H9 (cell line): ENCODE measurements around the gene SETD3. TPM values are rescaled to one million over a fixed set of nuclear protein-coding genes. Genes with fewer than 3 reads are reported as not detected.

Experiments used
- DNase-seq: peaks from one replicate; pipeline ENCODE4 v3.0.0-alpha.2; 2017
- H2AFZ ChIP-seq: one replicate; pipeline ENCODE4 v1.6.1; 2013; ENCODE audit warnings: mild to moderate bottlenecking, low read length, control low read depth, moderate library complexity
- H2AK5ac ChIP-seq: 2 replicates; pipeline ENCODE4 v1.6.1; 2013; ENCODE audit warnings: low read length, control low read depth, mixed read lengths; ENCODE audit not compliant: insufficient read length
- H2BK120ac ChIP-seq: one replicate; pipeline ENCODE4 v1.6.1; 2013; ENCODE audit warnings: low read depth, mild to moderate bottlenecking, low read length, control low read depth, inconsistent platforms; ENCODE audit not compliant: poor library complexity, severe bottlenecking
- H2BK12ac ChIP-seq: 2 replicates; pipeline ENCODE4 v1.6.1; 2013; ENCODE audit warnings: low read length, control low read depth, mixed read lengths, low read depth; ENCODE audit not compliant: insufficient read length
- H2BK15ac ChIP-seq: 2 replicates; pipeline ENCODE4 v1.6.1; 2013; ENCODE audit warnings: low read depth, low read length, control low read depth
- H2BK20ac ChIP-seq: one replicate; pipeline ENCODE4 v1.6.1; 2013; ENCODE audit warnings: low read depth, mild to moderate bottlenecking, low read length, control low read depth, inconsistent platforms; ENCODE audit not compliant: poor library complexity, severe bottlenecking
- H2BK5ac ChIP-seq: 2 replicates; pipeline ENCODE4 v1.6.1; 2013; ENCODE audit warnings: low read length, control low read depth, mixed read lengths; ENCODE audit not compliant: insufficient read length
- H3K14ac ChIP-seq: 2 replicates; pipeline ENCODE4 v1.6.1; 2013; ENCODE audit warnings: low read length, control low read depth; ENCODE audit not compliant: insufficient read depth
- H3K18ac ChIP-seq: 2 replicates; pipeline ENCODE4 v1.6.1; 2013; ENCODE audit warnings: low read depth, mild to moderate bottlenecking, mixed read lengths, low read length, control low read depth; ENCODE audit not compliant: insufficient read length
- H3K23ac ChIP-seq: 2 replicates; pipeline ENCODE4 v1.6.1; 2013; ENCODE audit warnings: low read length, control low read depth, mixed read lengths, low read depth; ENCODE audit not compliant: insufficient read length
- H3K23me2 ChIP-seq: 2 replicates; pipeline ENCODE4 v1.6.1; 2013; ENCODE audit warnings: low read depth, mild to moderate bottlenecking, mixed read lengths, low read length, control low read depth; ENCODE audit not compliant: insufficient read length, poor library complexity, severe bottlenecking
- H3K27ac ChIP-seq: 2 replicates; pipeline ENCODE4 v1.5.1; 2013; ENCODE audit warnings: low read length, control low read depth, mixed read lengths, low read depth; ENCODE audit not compliant: insufficient read length
- H3K27me3 ChIP-seq: 2 replicates; pipeline ENCODE4 v1.6.1; 2013; ENCODE audit warnings: low read length, control low read depth, inconsistent platforms; ENCODE audit not compliant: insufficient read depth
- H3K4ac ChIP-seq: 2 replicates; pipeline ENCODE4 v1.6.1; 2013; ENCODE audit warnings: low read depth, mild to moderate bottlenecking, control low read depth, inconsistent platforms, low read length, moderate library complexity
- H3K4me1 ChIP-seq: 2 replicates; pipeline ENCODE4 v1.6.1; 2013; ENCODE audit warnings: low read length, control low read depth, inconsistent platforms; ENCODE audit not compliant: insufficient read depth
- H3K4me2 ChIP-seq: 2 replicates; pipeline ENCODE4 v1.6.1; 2013; ENCODE audit warnings: low read length, control low read depth, mixed read lengths; ENCODE audit not compliant: insufficient read length, insufficient read depth
- H3K56ac ChIP-seq: 2 replicates; pipeline ENCODE4 v1.6.1; 2013; ENCODE audit warnings: low read depth, mild to moderate bottlenecking, mixed read lengths, low read length, control low read depth; ENCODE audit not compliant: insufficient read length
- H3K79me1 ChIP-seq: 2 replicates; pipeline ENCODE4 v1.6.1; 2013; ENCODE audit warnings: low read depth, mild to moderate bottlenecking, moderate library complexity, low read length, control low read depth, inconsistent platforms; ENCODE audit not compliant: insufficient read depth, poor library complexity, severe bottlenecking
- H3K79me2 ChIP-seq: 2 replicates; pipeline ENCODE4 v1.6.1; 2013; ENCODE audit warnings: low read length, control low read depth, inconsistent platforms; ENCODE audit not compliant: insufficient read depth
- H3K9ac ChIP-seq: 2 replicates; pipeline ENCODE4 v1.6.1; 2013; ENCODE audit warnings: low read length, control low read depth, mixed read lengths; ENCODE audit not compliant: insufficient read length; ENCODE audit errors: extremely low read depth
- H3K9me3 ChIP-seq: one replicate; pipeline ENCODE4 v1.6.1; 2013; ENCODE audit warnings: low read depth, low read length, inconsistent platforms; ENCODE audit not compliant: control insufficient read depth
- H3T11ph ChIP-seq: one replicate; pipeline ENCODE4 v1.6.1; 2013; ENCODE audit warnings: mild to moderate bottlenecking, low read length, control low read depth, inconsistent platforms
- H4K20me1 ChIP-seq: one replicate; pipeline ENCODE4 v1.6.1; 2013; ENCODE audit not compliant: control insufficient read depth, insufficient read length, insufficient read depth
- H4K5ac ChIP-seq: 2 replicates; pipeline ENCODE4 v1.6.1; 2013; ENCODE audit warnings: low read depth, mild to moderate bottlenecking, mixed read lengths, low read length, control low read depth; ENCODE audit not compliant: insufficient read length
- H4K8ac ChIP-seq: replicated peaks from 2 replicates; pipeline ENCODE4 v1.6.1; 2013; ENCODE audit warnings: low read length, control low read depth, mixed read lengths, low read depth; ENCODE audit not compliant: insufficient read length
- H4K91ac ChIP-seq: 2 replicates; pipeline ENCODE4 v1.6.1; 2013; ENCODE audit warnings: low read depth, mild to moderate bottlenecking, moderate library complexity, mixed read lengths, low read length, control low read depth; ENCODE audit not compliant: insufficient read length
- H3K27ac Mint-ChIP-seq, 3 experiments: 2 replicates in 2 of 3; 3 replicates in 1 of 3; pipeline ENCODE4 v1.8.0; 2020 to 2021; ENCODE audit warnings: mixed read lengths in 3 of 3, mild to moderate bottlenecking in 1 of 3, moderate library complexity in 1 of 3
- H3K27me3 Mint-ChIP-seq: 2 replicates; pipeline ENCODE4 v1.8.0; 2021; ENCODE audit warnings: low read depth, mild to moderate bottlenecking, moderate library complexity, mixed read lengths
- H3K36me3 Mint-ChIP-seq, 3 experiments: 2 replicates in 2 of 3; 3 replicates in 1 of 3; pipeline ENCODE4 v1.8.0; 2020 to 2021; ENCODE audit warnings: low read depth in 3 of 3, mixed read lengths in 3 of 3; ENCODE audit not compliant: insufficient read depth in 1 of 3
- H3K4me1 Mint-ChIP-seq, 2 experiments: 2 replicates each; pipeline ENCODE4 v1.8.0; 2020; ENCODE audit warnings: mixed read lengths in 2 of 2
- H3K4me3 Mint-ChIP-seq, 2 experiments: 2 replicates in 1 of 2; 3 replicates in 1 of 2; pipeline ENCODE4 v1.8.0; 2020 to 2021; ENCODE audit warnings: mild to moderate bottlenecking in 2 of 2, mixed read lengths in 2 of 2, moderate library complexity in 1 of 2
- H3K9me3 Mint-ChIP-seq, 2 experiments: 2 replicates in 1 of 2; 3 replicates in 1 of 2; pipeline ENCODE4 v1.8.0; 2020; ENCODE audit warnings: mild to moderate bottlenecking in 2 of 2, mixed read lengths in 2 of 2, moderate library complexity in 1 of 2
- CTCF ChIP-seq: fragments of 200-600 bp; sonication (generic); conservative IDR thresholded peaks from 3 replicates; pipeline ENCODE4 v1.8.0; 2021; ENCODE audit warnings: antibody characterized with exemption, mild to moderate bottlenecking
- WGBS: extraction: QIAGEN DNeasy Blood & Tissue Kit; methylation state at CpG from one replicate; pipeline ENCODE4 v1.1.7; 2013; ENCODE audit warnings: missing lambda C conversion rate, low lambda C conversion rate, mixed read lengths; ENCODE audit not compliant: insufficient read length; ENCODE audit errors: extremely low coverage; 5-methylcytosine and 5-hydroxymethylcytosine counted together
- total RNA-seq: library from RNA; stranded (reverse); gene quantifications from 2 replicates; pipeline ENCODE4 v1.2.1, GENCODE V29; 2021

The SETD3 gene
- total RNA-seq, 1 experiment from 2014 or later = 56.7 TPM

GRCh38 chr14:99471731-99472130, 8.9 kb downstream of the SETD3 start:
- Mint-ChIP-seq H3K27me3 (no peaks in the 10 kb centered on the region), H3K4me1 (peaks cover 38 to 39% of the 10 kb centered on the region in 2 experiments), H3K36me3 (no peaks in the 10 kb centered on the region), H3K27ac (no peak overlapping the region), H3K9me3 (no peaks in the 10 kb centered on the region), H3K4me3 (no peak overlapping the region; a peak in 1 of 5 replicates)
- peaks cover 49% of the 10 kb centered on the region; the same call in 1 of the 2 replicates for H3K79me2 ChIP-seq
- H3T11ph ChIP-seq = no peak overlapping the region
- peaks cover 14% of the 10 kb centered on the region for H3K79me1 ChIP-seq
- no peak overlapping the region for H4K5ac ChIP-seq
- H3K23me2 ChIP-seq = no peaks in the 10 kb centered on the region
- H3K27ac ChIP-seq = no peak overlapping the region
- H3K4ac ChIP-seq = no peak overlapping the region
- DNase-seq = no peak
- no peak overlapping the region for H2BK15ac ChIP-seq
- no peak overlapping the region for H2AFZ ChIP-seq
- H3K9ac ChIP-seq = no peak overlapping the region
- H2BK12ac ChIP-seq = no peak overlapping the region
- no CpG with 5 or more reads among the region's 7 CpGs for WGBS
- H4K91ac ChIP-seq = no peak overlapping the region
- H2BK20ac ChIP-seq = no peak overlapping the region
- H3K4me2 ChIP-seq = no peak overlapping the region
- no peak overlapping the region for H4K8ac ChIP-seq
- TF ChIP-seq CTCF = no peak
- H2BK120ac ChIP-seq = no peak overlapping the region
- H3K14ac ChIP-seq = no peak overlapping the region
- H3K56ac ChIP-seq = no peak overlapping the region
- no peak overlapping the region for H3K18ac ChIP-seq
- peaks cover 2% of the 10 kb centered on the region; the same call in 1 of the 2 replicates for H3K4me1 ChIP-seq
- H3K27me3 ChIP-seq = no peaks in the 10 kb centered on the region
- H3K9me3 ChIP-seq = no peaks in the 10 kb centered on the region
- no peaks in the 10 kb centered on the region for H4K20me1 ChIP-seq
- H2BK5ac ChIP-seq = no peak overlapping the region
- no peak overlapping the region for H2AK5ac ChIP-seq
- H3K23ac ChIP-seq = no peak overlapping the region
